Endodermal cell (in vitro differentiated cells): ENCODE results near the gene NIPBL. TPM values are rescaled to one million over a fixed set of nuclear protein-coding genes. Genes with fewer than 3 reads are reported as not detected.

Experiments used
- DNase-seq: peaks from one replicate; pipeline ENCODE4 v3.0.0-alpha.2; 2017
- H3K27ac ChIP-seq: 2 replicates; pipeline ENCODE4 v1.5.1; 2013; ENCODE audit warnings: mild to moderate bottlenecking, low read depth, low read length, moderate library complexity
- H3K27me3 ChIP-seq: 2 replicates; pipeline ENCODE4 v1.6.1; 2013; ENCODE audit warnings: mild to moderate bottlenecking, low read length, moderate library complexity; ENCODE audit not compliant: insufficient read depth, control insufficient read depth, poor library complexity, severe bottlenecking
- H3K36me3 ChIP-seq: 2 replicates; pipeline ENCODE4 v1.7.0; 2013; ENCODE audit warnings: mild to moderate bottlenecking, low read length, moderate library complexity; ENCODE audit not compliant: control insufficient read depth, insufficient read depth
- H3K4me1 ChIP-seq: one replicate; pipeline ENCODE4 v1.7.0; 2013; ENCODE audit warnings: low read length; ENCODE audit not compliant: control insufficient read depth, insufficient read depth
- H3K4me3 ChIP-seq: 2 replicates; pipeline ENCODE4 v1.5.1; 2013; ENCODE audit warnings: mild to moderate bottlenecking, low read length, moderate library complexity
- H3K9ac ChIP-seq: 2 replicates; pipeline ENCODE4 v1.6.1; 2013; ENCODE audit warnings: mild to moderate bottlenecking, low read length, moderate library complexity; ENCODE audit not compliant: poor library complexity, severe bottlenecking; ENCODE audit errors: extremely low read depth
- H3K9me3 ChIP-seq: 2 replicates; pipeline ENCODE4 v1.6.1; 2013; ENCODE audit warnings: mild to moderate bottlenecking, low read length, moderate library complexity; ENCODE audit not compliant: control insufficient read depth
- H3K27ac Mint-ChIP-seq: 2 replicates; pipeline ENCODE4 v1.8.0; 2020; ENCODE audit warnings: mixed read lengths
- H3K27me3 Mint-ChIP-seq: 2 replicates; pipeline ENCODE4 v1.8.0; 2021; ENCODE audit warnings: mild to moderate bottlenecking, mixed read lengths; ENCODE audit not compliant: insufficient read depth
- H3K36me3 Mint-ChIP-seq: 2 replicates; pipeline ENCODE4 v1.8.0; 2020; ENCODE audit warnings: low read depth, mixed read lengths
- H3K4me1 Mint-ChIP-seq: 2 replicates; pipeline ENCODE4 v1.8.0; 2020; ENCODE audit warnings: mixed read lengths
- H3K4me3 Mint-ChIP-seq: 2 replicates; pipeline ENCODE4 v1.8.0; 2020; ENCODE audit warnings: mild to moderate bottlenecking, moderate library complexity, mixed read lengths
- H3K9me3 Mint-ChIP-seq: 2 replicates; pipeline ENCODE4 v1.8.0; 2020; ENCODE audit warnings: mild to moderate bottlenecking, mixed read lengths
- CTCF ChIP-seq: fragments of 200-600 bp; sonication (generic); conservative IDR thresholded peaks from 2 replicates; pipeline ENCODE4 v1.5.0; 2021; ENCODE audit warnings: antibody characterized with exemption, mild to moderate bottlenecking
- WGBS, 2 experiments: methylation state at CpG; one replicate each; pipeline versions ENCODE4 v1.1.5 to v1.1.7; 2013; ENCODE audit warnings: missing lambda C conversion rate in 2 of 2, mixed read lengths in 1 of 2; ENCODE audit not compliant: insufficient coverage in 1 of 2, insufficient read length in 1 of 2; 5-methylcytosine and 5-hydroxymethylcytosine counted together
- total RNA-seq, 2 donors: library from RNA; stranded (reverse); fragmentation: NEBNext Ultra II Directional in 1 of 2; extraction: Animal tissue kit (Norgen Biotek cat#: 25700) in 1 of 2; gene quantifications; 2 replicates in 1 of 2; 3 replicates in 1 of 2; pipeline ENCODE4 v1.2.1, GENCODE V29; 2021

The NIPBL gene
- total RNA-seq, 2 donors from 2014 or later, result 63.3 to 65.8 TPM

GRCh38 chr5:37055383-37055990 lies 178.9 kb downstream of the NIPBL start:
- no peak overlapping the region for H3K4me3 ChIP-seq
- TF ChIP-seq CTCF, result no peak
- Mint-ChIP-seq H3K27me3 (no peaks in the 10 kb centered on the region), H3K27ac (no peak overlapping the region), H3K9me3 (peaks cover 4% of the 10 kb centered on the region), H3K4me1 (no peaks in the 10 kb centered on the region), H3K36me3 (peaks cover 65% of the 10 kb centered on the region), H3K4me3 (no peak overlapping the region)
- peaks cover 89% of the 10 kb centered on the region for H3K36me3 ChIP-seq
- H3K9me3 ChIP-seq, result peaks cover 5% of the 10 kb centered on the region
- H3K27ac ChIP-seq, result no peak overlapping the region
- no peaks in the 10 kb centered on the region for H3K4me1 ChIP-seq
- WGBS, 2 experiments, result 75 to 94% methylated on average over 1 of the region's 1 CpG
- DNase-seq, result no peak
- no peaks in the 10 kb centered on the region for H3K27me3 ChIP-seq
- H3K9ac ChIP-seq, result no peak overlapping the region

DNA sequence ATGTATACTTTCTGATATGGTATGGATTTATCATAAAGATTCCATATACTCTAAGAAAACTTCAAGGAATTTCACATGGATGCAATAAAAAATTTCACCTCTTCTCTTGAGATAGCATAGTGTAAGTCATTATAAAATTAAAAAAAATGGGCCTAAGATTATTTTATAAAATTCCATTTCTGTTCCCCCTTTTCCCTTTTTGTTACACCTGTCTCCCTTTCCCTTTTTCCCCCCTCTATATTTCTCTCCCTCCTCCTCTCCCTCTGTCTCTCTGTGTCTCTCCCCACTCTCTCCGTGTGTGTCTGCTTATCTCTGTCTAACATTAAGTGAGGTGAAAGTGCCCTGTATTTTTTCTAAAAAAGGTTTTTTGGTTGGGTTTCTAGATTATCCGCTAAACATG lies 180.2 kb downstream of the NIPBL start:
- no peak for TF ChIP-seq CTCF
- H3K9me3 ChIP-seq, result no peaks in the 10 kb centered on the region
- peaks cover 65% of the 10 kb centered on the region for H3K36me3 Mint-ChIP-seq
- peaks cover 89% of the 10 kb centered on the region for H3K36me3 ChIP-seq
- no peaks in the 10 kb centered on the region for H3K4me1 Mint-ChIP-seq
- DNase-seq, result no peak
- H3K4me3 Mint-ChIP-seq, result no peak overlapping the region
- no peak overlapping the region for H3K9ac ChIP-seq
- H3K27me3 ChIP-seq, result no peaks in the 10 kb centered on the region
- H3K27ac ChIP-seq, result no peak overlapping the region
- H3K4me3 ChIP-seq, result no peak overlapping the region
- H3K27me3 Mint-ChIP-seq, result no peaks in the 10 kb centered on the region
- WGBS, 2 experiments, result 72 to 91% methylated on average over 1 to 2 of the region's 2 CpGs
- no peaks in the 10 kb centered on the region for H3K9me3 Mint-ChIP-seq
- H3K4me1 ChIP-seq, result no peaks in the 10 kb centered on the region
- H3K27ac Mint-ChIP-seq, result no peak overlapping the region

GRCh38 chr5:37060030-37060429 lies 183.5 kb downstream of the NIPBL start:
- WGBS, 2 experiments, result 97% methylated on average over 1 of the region's 1 CpG; no CpG with 5 or more reads in 1 of the 2 experiments
- no peak overlapping the region for H3K4me3 Mint-ChIP-seq
- no peaks in the 10 kb centered on the region for H3K9me3 Mint-ChIP-seq

More at GRCh38 chr5:37060030-37060429, 183.5 kb downstream of the NIPBL start:
- Histone ChIP-seq H3K4me3 (no peak overlapping the region), H3K27me3 (no peaks in the 10 kb centered on the region), H3K4me1 (no peaks in the 10 kb centered on the region), H3K9me3 (no peaks in the 10 kb centered on the region), H3K27ac (no peak overlapping the region), H3K36me3 (peaks cover 87% of the 10 kb centered on the region), H3K9ac (no peak overlapping the region)
- Mint-ChIP-seq H3K27ac (no peak overlapping the region), H3K27me3 (no peaks in the 10 kb centered on the region), H3K4me1 (no peaks in the 10 kb centered on the region), H3K36me3 (peaks cover 65% of the 10 kb centered on the region)
- TF ChIP-seq CTCF, result no peak
- DNase-seq, result no peak
